HT1080 (cell line): Measurements from ENCODE around the gene SRSF4. TPM values are rescaled to one million over a fixed set of nuclear protein-coding genes. Genes with fewer than 3 reads are reported as not detected.
"Not testable (repeated sequence)": the region's sequence is repeated elsewhere in the genome, so short reads cannot be mapped to it uniquely, and the experiment has no call there.

Source experiments
- DNase-seq: peaks from one replicate; pipeline ENCODE4 v3.0.0-alpha.2; 2015; ENCODE audit warnings: low read depth
- total RNA-seq: library from RNA; depleted of rRNA; stranded (reverse); fragments of >200 nt; shearing (Covaris generic); gene quantifications from 2 replicates; pipeline ENCODE4 v1.2.3, GENCODE V29; 2014

The SRSF4 gene
- total RNA-seq, 1 experiment from 2014 or later = 60.9 TPM

GRCh38 chr1:29126198-29126597 lies 55.5 kb downstream of the SRSF4 start:
- no peak for DNase-seq

GRCh38 chr1:29125788-29126187 lies 55.9 kb downstream of the SRSF4 start:
- no peak for DNase-seq

- no peak for DNase-seq
Observed at GRCh38 chr1:29125237-29125641, 56.5 kb downstream of the SRSF4 start.

GRCh38 chr1:29124366-29125236 lies 57.1 kb downstream of the SRSF4 start:
- no peak for DNase-seq

GRCh38 chr1:29123887-29124365 lies 57.8 kb downstream of the SRSF4 start, which contains the start of gene TMEM200B:
TMEM200B (minus strand) TSS chr1:29123903; CDS start chr1:29121828, 2,075 bp downstream.
- no peak for DNase-seq

GRCh38 chr1:29123053-29123886 lies 58.4 kb downstream of the SRSF4 start:
- no peak for DNase-seq

GRCh38 chr1:29122682-29123052 lies 59.0 kb downstream of the SRSF4 start:
- DNase-seq = no peak

DNA sequence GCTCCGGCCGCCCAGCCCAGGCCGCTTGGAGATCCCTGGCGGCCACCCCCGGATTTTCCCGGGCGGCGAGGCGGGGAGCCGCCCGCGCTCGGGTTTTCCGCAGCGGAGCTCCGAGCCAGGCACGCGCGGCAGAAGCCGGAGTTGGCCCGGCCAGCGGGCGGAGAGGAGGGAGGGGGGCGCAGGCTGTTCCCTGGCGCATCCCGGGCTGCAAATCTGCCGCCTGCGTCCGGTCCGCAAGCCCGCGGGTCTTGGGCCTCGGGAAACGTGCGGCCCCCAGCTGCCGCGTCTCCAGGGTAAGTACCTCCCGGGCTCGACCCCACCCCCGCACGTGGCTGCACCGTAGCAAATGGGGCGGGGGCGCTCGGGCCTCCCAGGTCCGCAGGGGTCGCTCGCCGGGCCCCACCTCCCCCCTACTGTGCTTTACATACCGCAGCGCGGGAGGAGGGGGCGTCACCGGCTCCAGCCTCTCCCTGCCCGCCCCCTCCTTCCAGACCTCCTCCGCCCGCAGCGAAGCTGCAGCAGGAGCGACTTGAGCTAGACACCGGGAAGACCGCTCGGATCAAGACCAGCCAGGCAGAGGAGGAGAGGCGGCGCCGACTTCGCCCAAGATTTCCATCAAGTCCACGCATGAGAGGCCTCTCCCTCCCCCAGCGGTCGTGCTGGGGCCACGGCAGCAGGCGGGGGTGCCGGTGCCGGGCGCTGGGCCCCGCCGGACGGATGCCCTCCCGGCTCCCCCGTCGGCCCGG lies 59.6 kb downstream of the SRSF4 start:
- DNase-seq = no peak

DNA sequence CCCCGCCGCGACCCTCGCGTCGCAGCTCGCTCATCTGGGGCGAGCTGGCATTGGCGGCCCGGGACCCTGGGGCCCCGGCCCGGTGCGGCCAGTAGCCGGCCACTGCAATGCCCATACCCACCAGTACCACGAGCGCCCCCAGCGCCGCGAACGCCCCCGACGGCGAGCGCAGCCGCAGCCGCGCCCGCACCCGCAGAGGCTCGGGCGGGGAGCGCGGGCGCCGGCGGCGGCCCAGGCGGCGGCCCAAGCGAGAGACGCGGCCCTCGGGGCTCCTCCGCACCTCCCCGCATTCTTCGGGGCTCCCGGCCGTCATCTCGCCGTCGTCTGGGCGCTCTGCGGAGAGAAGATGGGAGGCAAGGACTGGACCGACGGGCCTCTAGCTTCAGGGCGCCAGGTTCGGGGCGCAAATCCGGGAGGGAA lies 60.2 kb downstream of the SRSF4 start:
- no peak for DNase-seq

GRCh38 chr1:29120947-29121485 lies 60.7 kb downstream of the SRSF4 start:
- no peak for DNase-seq

GRCh38 chr1:29120367-29120766 lies 61.3 kb downstream of the SRSF4 start:
- no peak for DNase-seq

- DNase-seq = no peak
Observed at GRCh38 chr1:29119121-29119929, 62.4 kb downstream of the SRSF4 start.

- no peak for DNase-seq
Observed at GRCh38 chr1:29117381-29117780, 64.3 kb downstream of the SRSF4 start.

- no peak for DNase-seq
Observed at GRCh38 chr1:29114654-29115053, 67.0 kb downstream of the SRSF4 start.

GRCh38 chr1:29113413-29114117 lies 68.1 kb downstream of the SRSF4 start:
- no peak for DNase-seq

- no peak for DNase-seq
Observed at GRCh38 chr1:29112705-29113412, 68.8 kb downstream of the SRSF4 start.

- DNase-seq = not testable (repeated sequence)
Observed at GRCh38 chr1:29108041-29108440, 73.7 kb downstream of the SRSF4 start.

- DNase-seq = no peak
Observed at GRCh38 chr1:29105822-29106221, 75.9 kb downstream of the SRSF4 start.

DNA sequence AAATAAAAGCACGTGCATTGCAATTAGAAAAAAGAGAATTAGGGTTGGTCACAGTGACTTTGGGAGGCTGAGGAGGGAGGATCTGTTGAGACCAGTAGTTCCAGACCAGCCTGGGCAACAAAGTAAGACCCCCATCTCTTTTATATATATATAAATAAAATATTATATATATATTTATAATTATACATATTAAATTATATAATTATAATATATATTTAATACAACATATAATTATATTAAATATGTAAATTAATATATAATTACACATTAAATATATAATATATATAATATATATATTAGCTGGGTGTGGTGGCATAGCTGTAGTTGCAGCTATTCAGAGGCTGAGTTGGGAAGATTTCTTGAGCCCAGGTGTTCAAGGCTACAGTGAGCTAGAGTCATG lies 81.2 kb downstream of the SRSF4 start:
- DNase-seq = no peak
